Endothelial cell of umbilical vein (primary cell): Measurements from ENCODE around the gene ARGLU1. TPM values are rescaled to one million over a fixed set of nuclear protein-coding genes. Genes with fewer than 3 reads are reported as not detected.
A peak's percentile ranks its signal among the peaks of the same experiment; 100 is the strongest.

Experiments used
- BruUV-seq: library from RNA; stranded (reverse); fragments of 400-500 nt; replicated peaks from 2 replicates; lab custom pipeline; 2021; lab: Mats Ljungman, UMichigan
- CTCF ChIA-PET: fragments of 300-600, 350-600 bp; sonication (Branson Sonifier 250); formaldehyde crosslinking; loops from one replicate; lab custom pipeline; 2021; ENCODE audit warnings: antibody characterized with exemption, inconsistent platforms; lab: Charles Lee
- POLR2A ChIA-PET: fragments of 300-600, 350-600 bp; sonication (Branson Sonifier 250); formaldehyde crosslinking; loops from one replicate; lab custom pipeline; 2021; ENCODE audit warnings: antibody characterized with exemption, inconsistent platforms; lab: Charles Lee
- DNase-seq: peaks from one replicate; pipeline ENCODE4 v3.0.0-alpha.2; 2011; ENCODE audit warnings: low read depth, low spot score
- FAIRE-seq: peaks from 2 replicates; lab custom pipeline; 2011; peaks lifted over from hg19 to GRCh38; lab: Jason Lieb, UNC
- H2AFZ ChIP-seq: 2 replicates; pipeline ENCODE4 v1.6.0; 2012; ENCODE audit warnings: low read depth, low read length, control low read depth, inconsistent platforms
- H3K27ac ChIP-seq: 2 replicates; pipeline ENCODE4 v1.5.1; 2011; ENCODE audit warnings: low read depth, mild to moderate bottlenecking, control low read depth, low read length, moderate library complexity; ENCODE audit not compliant: insufficient read depth
- H3K27me3 ChIP-seq, 2 experiments: 2 replicates each; pipeline versions ENCODE4 v1.6.0 to v1.6.1; 2011; ENCODE audit warnings: low read length in 2 of 2, mixed read lengths in 1 of 2; ENCODE audit not compliant: control insufficient read depth in 2 of 2, insufficient read depth in 2 of 2
- H3K36me3 ChIP-seq, 2 experiments: 2 replicates in 1 of 2; 3 replicates in 1 of 2; pipeline ENCODE4 v1.5.1; 2011; ENCODE audit warnings: low read length in 2 of 2, mild to moderate bottlenecking in 1 of 2, moderate library complexity in 1 of 2; ENCODE audit not compliant: control insufficient read depth in 2 of 2, insufficient read depth in 2 of 2; ENCODE audit errors: extremely low read depth in 1 of 2
- H3K4me1 ChIP-seq: 3 replicates; pipeline ENCODE4 v1.5.1; 2011; ENCODE audit warnings: mild to moderate bottlenecking, low read length; ENCODE audit not compliant: control insufficient read depth, insufficient read depth; ENCODE audit errors: extremely low read depth
- H3K4me2 ChIP-seq: 2 replicates; pipeline ENCODE4 v1.6.1; 2011; ENCODE audit warnings: low read length, control low read depth, mixed read lengths; ENCODE audit not compliant: insufficient read depth
- H3K4me3 ChIP-seq, 3 experiments: fragments of 200-600 bp in 1 of 3; sonication (generic), shearing (Covaris generic) in 1 of 3; replicated peaks in 1 of 3; 2 replicates each; pipeline ENCODE4 v1.5.1; 2011 to 2016; ENCODE audit warnings: control low read depth in 3 of 3, low read length in 3 of 3, mild to moderate bottlenecking in 2 of 3, inconsistent platforms in 1 of 3, low read depth in 1 of 3, moderate library complexity in 1 of 3; ENCODE audit not compliant: insufficient read depth in 1 of 3
- H3K79me2 ChIP-seq: 2 replicates; pipeline ENCODE4 v1.6.0; 2012; ENCODE audit warnings: low read length, inconsistent platforms; ENCODE audit not compliant: control insufficient read depth, insufficient read depth
- H3K9ac ChIP-seq: replicated peaks from 2 replicates; pipeline ENCODE3; 2011; ENCODE audit warnings: low read length, control low read depth; ENCODE audit not compliant: insufficient read depth; ENCODE audit errors: extremely low read depth
- H3K9me1 ChIP-seq: replicated peaks from 3 replicates; pipeline ENCODE4 v1.6.0; 2011; ENCODE audit warnings: mild to moderate bottlenecking, low read length; ENCODE audit not compliant: control insufficient read depth, insufficient read depth; ENCODE audit errors: extremely low read depth
- H3K9me3 ChIP-seq: replicated peaks from 2 replicates; pipeline ENCODE4 v1.5.1; 2012; ENCODE audit warnings: low read length, inconsistent platforms; ENCODE audit not compliant: control insufficient read depth, insufficient read depth
- H4K20me1 ChIP-seq: replicated peaks from 2 replicates; pipeline ENCODE3; 2011; ENCODE audit warnings: mild to moderate bottlenecking, low read length; ENCODE audit not compliant: control insufficient read depth, insufficient read depth; ENCODE audit errors: extremely low read depth
- FOS ChIP-seq: IDR thresholded peaks from 2 replicates; pipeline ENCODE4 v1.6.1; 2011; ENCODE audit warnings: mild to moderate bottlenecking, low read length, moderate library complexity, borderline replicate concordance; ENCODE audit not compliant: insufficient read depth
- JUN ChIP-seq: IDR thresholded peaks from 2 replicates; pipeline ENCODE4 v1.6.1; 2011; ENCODE audit warnings: borderline replicate concordance, low read depth; ENCODE audit not compliant: insufficient read length, insufficient read depth
- dilution Hi-C: fragments of 300-500 bp; cut with MboI; formaldehyde crosslinking; loops from one replicate; pipeline ENCODE4 v1.15.0; 2019; ENCODE audit warnings: low sequenced_read_pairs; ENCODE audit not compliant: extremely low pct_ligation_motif_present
- intact Hi-C: fragments of 100-400 bp; cut with micrococcal nuclease; formaldehyde crosslinking; loops from one replicate; pipeline ENCODE4 v1.10.0; 2022
- polyA plus RNA-seq, 4 experiments: library from polyadenylated mRNA; depleted of rRNA in 3 of 4; stranded (reverse) in 3 of 4; unstranded in 1 of 4; fragments of >200 nt; gene quantifications; 2 replicates each; pipeline versions ENCODE4 v1.2.1 to v1.2.3, GENCODE V29; 2011 to 2012; ENCODE audit warnings: missing spikeins in 1 of 4
- total RNA-seq: library from RNA; stranded (reverse); gene quantifications from 2 replicates; pipeline ENCODE4 v1.2.3, GENCODE V29; 2021
- TF ChIP-seq, protein P1 (sequence below): IDR thresholded peaks from 2 replicates; pipeline ENCODE4 v1.6.1; 2011; ENCODE audit not compliant: insufficient read depth, insufficient read length

ARGLU1 gene
- total and polyA plus RNA-seq, 2 donors (not counting 3 experiments of a cell fraction or from before 2014, with no cell fraction given) = 44.4 to 111 TPM

DNA sequence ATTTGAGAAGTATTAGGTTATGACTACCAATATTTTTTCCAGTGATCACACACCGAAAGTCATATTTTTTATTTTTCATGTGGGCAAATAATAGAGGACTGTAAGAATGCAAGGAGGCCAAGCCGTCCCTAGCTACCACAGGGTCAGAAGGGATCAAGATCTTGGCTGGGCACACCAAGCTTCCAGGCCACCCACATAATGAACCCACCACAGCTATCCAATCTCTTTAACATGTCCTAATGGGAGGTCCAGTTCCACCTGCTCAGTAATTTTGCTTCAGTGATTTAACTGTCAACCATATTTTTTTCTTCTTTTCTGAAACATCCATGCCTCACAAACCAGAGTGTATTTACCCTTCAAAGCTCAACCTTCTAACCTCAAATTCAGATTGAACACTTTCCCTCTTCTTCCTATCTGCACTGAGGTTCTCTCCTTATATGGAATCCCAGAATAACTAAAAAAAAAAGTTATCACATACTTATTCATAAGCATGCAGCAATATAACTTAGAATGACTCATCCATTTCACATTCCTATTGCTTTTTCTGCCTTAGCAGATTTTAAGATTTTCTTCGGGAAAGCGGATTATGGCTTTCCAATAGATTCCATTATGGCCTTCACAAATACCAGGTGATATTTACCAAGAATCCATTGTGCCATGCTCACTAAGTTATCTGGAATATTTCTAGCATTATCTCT, 12.2 kb downstream of the ARGLU1 start:
- H3K4me1 ChIP-seq = peaks cover 4% of the 10 kb centered on the region
- no peaks in the 10 kb centered on the region for H3K27me3 ChIP-seq
- no peak overlapping the region for H3K9ac ChIP-seq
- CTCF ChIA-PET = interaction anchor here (1.0 kb wide), 1 partner anchor 64 kb away, joined by 3 read pairs; no protein-coding TSS in a partner anchor
- H3K36me3 ChIP-seq = peaks cover 13 to 36% of the 10 kb centered on the region in 2 experiments
- no peak overlapping the region for H3K4me3 ChIP-seq
- intact Hi-C loops (no loop called here), dilution Hi-C loops (no loop called here)
- H3K79me2 ChIP-seq = peaks cover 99% of the 10 kb centered on the region
- H3K9me1 ChIP-seq = no peaks in the 10 kb centered on the region
- H3K4me2 ChIP-seq = no peak overlapping the region
- POLR2A ChIA-PET = interaction anchor here (1.9 kb wide), 1 partner anchor 12 kb away, joined by 4 read pairs; the partner anchor contains the start of gene ARGLU1
- H4K20me1 ChIP-seq = peaks cover 24% of the 10 kb centered on the region
- no peak overlapping the region for H3K27ac ChIP-seq
- FAIRE-seq = no peak
- H2AFZ ChIP-seq = no peak overlapping the region
- BruUV-seq = no TSS peak
- TF ChIP-seq FOS (peak; percentile 60), JUN (peak; percentile 27)
- TF ChIP-seq, protein P1, sequence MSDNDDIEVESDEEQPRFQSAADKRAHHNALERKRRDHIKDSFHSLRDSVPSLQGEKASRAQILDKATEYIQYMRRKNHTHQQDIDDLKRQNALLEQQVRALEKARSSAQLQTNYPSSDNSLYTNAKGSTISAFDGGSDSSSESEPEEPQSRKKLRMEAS = no peak
- H3K9me3 ChIP-seq = no peaks in the 10 kb centered on the region
- no peak for DNase-seq

DNA sequence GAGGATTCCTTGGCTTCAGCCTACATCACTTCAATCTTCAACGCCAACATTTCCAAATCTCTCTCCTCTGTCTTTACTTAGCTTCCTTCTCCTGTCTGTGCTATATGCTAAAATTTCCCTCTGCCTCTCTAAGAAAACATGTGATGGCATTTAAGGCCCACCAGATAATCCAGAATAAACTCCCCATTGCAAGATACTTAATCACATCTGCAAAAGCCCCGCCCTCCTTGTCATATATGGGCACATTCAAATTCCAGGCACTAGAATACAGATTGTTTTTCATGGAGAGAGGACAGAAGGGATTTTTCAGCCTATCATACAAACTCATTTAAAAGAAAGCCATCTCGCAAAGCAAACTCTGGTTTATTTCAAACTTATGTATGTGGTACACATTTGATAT, 16.2 kb downstream of the ARGLU1 start:
- BruUV-seq = no TSS peak
- no peaks in the 10 kb centered on the region for H3K9me3 ChIP-seq
- H3K79me2 ChIP-seq = peaks cover 98% of the 10 kb centered on the region
- peaks cover 20% of the 10 kb centered on the region for H4K20me1 ChIP-seq
- no peak for FAIRE-seq
- H3K4me1 ChIP-seq = peaks cover 4% of the 10 kb centered on the region
- no peak for TF ChIP-seq FOS
- peaks cover 8 to 27% of the 10 kb centered on the region in 2 experiments for H3K36me3 ChIP-seq
- H3K4me2 ChIP-seq = no peak overlapping the region
- H2AFZ ChIP-seq = no peak overlapping the region
- no peaks in the 10 kb centered on the region for H3K9me1 ChIP-seq
- H3K27ac ChIP-seq = no peak overlapping the region
- dilution Hi-C loops (no loop called here), intact Hi-C loops (no loop called here)
- no peak overlapping the region for H3K9ac ChIP-seq
- ChIA-PET POLR2A (no interaction called here), CTCF (interaction anchor here (1.1 to 1.4 kb wide), 3 partner anchors 9 to 68 kb away, joined by 3 to 4 read pairs (median 3); no protein-coding TSS in a partner anchor)
- no peaks in the 10 kb centered on the region for H3K27me3 ChIP-seq
- no peak for DNase-seq
- H3K4me3 ChIP-seq = no peak overlapping the region
